ENCODE results near the gene FAM24A. TPM values are rescaled to one million over a fixed set of nuclear protein-coding genes. Genes with fewer than 3 reads are reported as not detected.
A peak's percentile ranks its signal among the peaks of the same experiment; 100 is the strongest.

The FAM24A gene
- total RNA-seq, 1 donor from 2014 or later, result not detected

GRCh38 chr10:122931088-122931906 lies 20.9 kb downstream of the FAM24A start:
- no peak for ATAC-seq

- no peak for ATAC-seq
Measured at GRCh38 chr10:122939133-122939855, 28.9 kb downstream of the FAM24A start.

- ATAC-seq, result no peak
Measured at GRCh38 chr10:122939856-122940543, 29.6 kb downstream of the FAM24A start.

GRCh38 chr10:122949296-122949695 lies 38.9 kb downstream of the FAM24A start:
- ATAC-seq, result peak; percentile 62

GRCh38 chr10:122953902-122954730 lies 43.7 kb downstream of the FAM24A start, which contains the start of gene C10orf88:
TSS of gene C10orf88 (minus strand) at chr10:122954227. CDS start at chr10:122954178, 49 bp downstream.
- peak; percentile 97 for ATAC-seq

GRCh38 chr10:122954731-122955050 lies 44.3 kb downstream of the FAM24A start:
- ATAC-seq, result no peak

GRCh38 chr10:122955892-122956291 lies 45.5 kb downstream of the FAM24A start:
- ATAC-seq, result no peak

- ATAC-seq, result no peak
Measured at GRCh38 chr10:122957474-122957873, 47.1 kb downstream of the FAM24A start.

GRCh38 chr10:122962405-122962804 lies 52.0 kb downstream of the FAM24A start:
- ATAC-seq, result no peak

Other genes with a start within 250 kb of the FAM24A start
- not detected for gene C10orf120, start 210.8 kb upstream of the FAM24A start, total RNA-seq
- gene CUZD1, start 64.8 kb upstream of the FAM24A start, total RNA-seq, result 0.24 TPM
- 2.0 TPM for gene FAM24B, start 31.0 kb upstream of the FAM24A start, total RNA-seq
- 4.7 TPM for gene C10orf88, start 43.6 kb downstream of the FAM24A start, total RNA-seq
- 2.7 TPM for gene PSTK, start 69.8 kb downstream of the FAM24A start, total RNA-seq
- 7.7 TPM for gene IKZF5, start 98.2 kb downstream of the FAM24A start, total RNA-seq
- 21.1 TPM for gene ACADSB, start 98.4 kb downstream of the FAM24A start, total RNA-seq
- not detected for gene HMX3, start 225.4 kb downstream of the FAM24A start, total RNA-seq
- gene HMX2, start 237.5 kb downstream of the FAM24A start, total RNA-seq, result not detected
- gene BUB3, start 243.8 kb downstream of the FAM24A start, total RNA-seq, result 65.2 TPM

All from esophagus mucosa (tissue), 1 donor.